ENCODE measurements around the gene CAND1. TPM values are rescaled to one million over a fixed set of nuclear protein-coding genes. Genes with fewer than 3 reads are reported as not detected.

CAND1 gene
- total RNA-seq, 4 donors from 2014 or later = 88.5 to 127 (median 98.9) TPM

GRCh38 chr12:67299926-67300325 is 30.8 kb downstream of the CAND1 start:
- Histone ChIP-seq H3K9me3 (no peaks in the 10 kb centered on the region), H3K36me3 (peaks cover 11 to 25% of the 10 kb centered on the region in 2 donors), H3K4me3 (replicated peaks in 1 of 3) (no peak overlapping the region), H3K27ac (no peak overlapping the region), H3K4me1 (no peaks in the 10 kb centered on the region), H3K27me3 (no peaks in the 10 kb centered on the region)
- intact Hi-C loops (cut with DNase I) = no loop called here
- DNase-seq = no peak
- no peak for TF ChIP-seq POLR2A (IDR thresholded peaks at IDR 0.05)
- no peak for TF ChIP-seq CTCF (IDR thresholded peaks at IDR 0.05)
- 91% methylated on average over 4 of the region's 4 CpGs for whole genome bisulfite sequencing, 2 donors

- intact Hi-C loops (cut with DNase I) = no loop called here
- no peaks in the 10 kb centered on the region for H3K4me1 ChIP-seq
- no peaks in the 10 kb centered on the region for H3K27me3 ChIP-seq
- H3K36me3 ChIP-seq = peaks cover 32 to 42% of the 10 kb centered on the region in 2 donors
- TF ChIP-seq CTCF (IDR thresholded peaks at IDR 0.05) (no peak), POLR2A (IDR thresholded peaks at IDR 0.05) (no peak)
- H3K9me3 ChIP-seq = no peaks in the 10 kb centered on the region
- no peak overlapping the region for H3K4me3 ChIP-seq (replicated peaks in 1 of 3)
- no peak overlapping the region for H3K27ac ChIP-seq
- no peak for DNase-seq
- WGBS, 2 donors = 94 to 97% methylated on average over 7 of the region's 7 CpGs
Observed at GRCh38 chr12:67302162-67302561, 33.0 kb downstream of the CAND1 start.

- H3K36me3 ChIP-seq = peaks cover 45 to 47% of the 10 kb centered on the region in 2 donors
Observed at GRCh38 chr12:67305544-67305943, 36.4 kb downstream of the CAND1 start.

GRCh38 chr12:67306712-67307111 is 37.6 kb downstream of the CAND1 start:
- intact Hi-C loops (cut with DNase I) = no loop called here
- H3K27ac ChIP-seq = no peak overlapping the region
- H3K36me3 ChIP-seq = peaks cover 52 to 56% of the 10 kb centered on the region in 2 donors
- H3K9me3 ChIP-seq = no peaks in the 10 kb centered on the region
- DNase-seq = no peak
- H3K27me3 ChIP-seq = no peaks in the 10 kb centered on the region
- TF ChIP-seq CTCF (IDR thresholded peaks at IDR 0.05) = no peak
- no peak for TF ChIP-seq POLR2A (IDR thresholded peaks at IDR 0.05)
- H3K4me3 ChIP-seq (replicated peaks in 1 of 3) = no peak overlapping the region
- H3K4me1 ChIP-seq = no peaks in the 10 kb centered on the region
- WGBS, 2 donors = 92 to 98% methylated on average over 2 of the region's 2 CpGs

More at GRCh38 chr12:67305544-67305943, 36.4 kb downstream of the CAND1 start:
- H3K4me3 ChIP-seq (replicated peaks in 1 of 3) = no peak overlapping the region
- H3K27me3 ChIP-seq = no peaks in the 10 kb centered on the region
- TF ChIP-seq POLR2A (IDR thresholded peaks at IDR 0.05) = no peak
- TF ChIP-seq CTCF (IDR thresholded peaks at IDR 0.05) = no peak
- H3K4me1 ChIP-seq = no peaks in the 10 kb centered on the region
- no peak for DNase-seq
- intact Hi-C loops (cut with DNase I) = no loop called here
- H3K9me3 ChIP-seq = no peaks in the 10 kb centered on the region
- no peak overlapping the region for H3K27ac ChIP-seq
- WGBS, 2 donors = 94 to 100% methylated on average over 1 of the region's 1 CpG

GRCh38 chr12:67315661-67316060 is 46.5 kb downstream of the CAND1 start:
- no peak for DNase-seq
- 89 to 94% methylated on average over 1 of the region's 1 CpG for WGBS, 2 donors
- H3K27ac ChIP-seq = no peak overlapping the region
- TF ChIP-seq POLR2A (IDR thresholded peaks at IDR 0.05) (no peak), CTCF (IDR thresholded peaks at IDR 0.05) (no peak)
- no peaks in the 10 kb centered on the region for H3K27me3 ChIP-seq
- intact Hi-C loops (cut with DNase I) = no loop called here
- H3K9me3 ChIP-seq = no peaks in the 10 kb centered on the region
- H3K36me3 ChIP-seq = peaks cover 24 to 41% of the 10 kb centered on the region in 2 donors
- no peak overlapping the region for H3K4me3 ChIP-seq (replicated peaks in 1 of 3)
- no peaks in the 10 kb centered on the region for H3K4me1 ChIP-seq

Measured in thyroid gland (tissue), 4 donors.